K562 (cell line): ENCODE results near the gene PNMT. TPM values are rescaled to one million over a fixed set of nuclear protein-coding genes. Genes with fewer than 3 reads are reported as not detected.
A peak's percentile ranks its signal among the peaks of the same experiment; 100 is the strongest.

Source experiments
- FOXJ2 ChIP-seq: fragments of 200-800 bp; sonication (Bioruptor generic); IDR thresholded peaks from 2 replicates; pipeline ENCODE4 v1.6.1; 2016; ENCODE audit warnings: missing genetic modification characterization, missing compliant biosample characterization
- GTF2E2 ChIP-seq: fragments of 200-800 bp; sonication (Bioruptor generic); IDR thresholded peaks from 2 replicates; pipeline ENCODE4 v1.6.1; 2016; ENCODE audit warnings: missing genetic modification characterization, missing compliant biosample characterization
- JUN ChIP-seq, 2 experiments: sonication (generic) in 1 of 2; formaldehyde crosslinking in 1 of 2; IDR thresholded peaks; 2 replicates each; pipeline versions ENCODE4 v1.6.1 to v1.8.0; 2012 to 2022; ENCODE audit warnings: borderline replicate concordance in 2 of 2, mild to moderate bottlenecking in 2 of 2, improper control_type of control experiment in 1 of 2, low read depth in 1 of 2, low read length in 1 of 2, missing genetic modification reagents in 1 of 2
- KLF13 ChIP-seq: fragments of 450-650 bp; IDR thresholded peaks from 2 replicates; pipeline ENCODE4 v1.6.1; 2016; ENCODE audit warnings: missing genetic modification characterization, low read depth, mild to moderate bottlenecking, missing compliant biosample characterization, moderate library complexity, borderline replicate concordance
- MCM2 ChIP-seq: fragments of 450-650 bp; IDR thresholded peaks from 2 replicates; pipeline ENCODE4 v1.6.1; 2017; ENCODE audit warnings: low read depth, mild to moderate bottlenecking
- NCOR1 ChIP-seq: fragments of 450-650 bp; IDR thresholded peaks from 2 replicates; pipeline ENCODE4 v1.6.1; 2016; ENCODE audit warnings: mild to moderate bottlenecking, moderate library complexity
- PTRF ChIP-seq: fragments of 450-650 bp; IDR thresholded peaks from 2 replicates; pipeline ENCODE4 v1.6.1; 2016; ENCODE audit warnings: mild to moderate bottlenecking, missing genetic modification characterization, missing compliant biosample characterization
- TRIM28 ChIP-seq: fragments of 450-650 bp; IDR thresholded peaks from 2 replicates; pipeline ENCODE4 v1.6.1; 2017
- ZC3H4 ChIP-seq: sonication (generic); formaldehyde crosslinking; IDR thresholded peaks from 2 replicates; pipeline ENCODE4 v1.9.0; 2021; ENCODE audit warnings: missing genetic modification reagents, borderline replicate concordance
- ZNF444 ChIP-seq: fragments of 250-450 bp; sonication (Bioruptor Pico); IDR thresholded peaks from 2 replicates; pipeline ENCODE4 v1.4.0; 2020; ENCODE audit warnings: mild to moderate bottlenecking, moderate library complexity
- ZNF766 ChIP-seq: fragments of 200-800 bp; sonication (Bioruptor generic); conservative IDR thresholded peaks from 2 replicates; pipeline ENCODE4 v1.6.1; 2016; ENCODE audit warnings: missing genetic modification characterization, missing compliant biosample characterization
- polyA plus RNA-seq, 8 experiments: library from polyadenylated mRNA; depleted of rRNA in 4 of 8; stranded (reverse) in 5 of 8; unstranded in 3 of 8; fragments of >200 nt; fragmentation: Nextera tagmentation in 2 of 8; fragmentation: Illumina TruSeq in 1 of 8; extraction: Ambion mirVana in 2 of 8; extraction: Trizol in 1 of 8; gene quantifications; 2 replicates each; pipeline versions ENCODE4 v1.2.1 to v1.2.3, GENCODE V29; 2011 to 2014; ENCODE audit warnings: inconsistent platforms in 1 of 8, missing spikeins in 1 of 8
- total RNA-seq, 7 experiments: library from RNA; depleted of rRNA in 6 of 7; stranded (reverse); fragments of >200 nt in 6 of 7; fragmentation: Illumina TruSeq in 2 of 7; extraction: Trizol in 2 of 7; gene quantifications; 2 replicates each; pipeline versions ENCODE4 v1.2.1 to v1.2.3, GENCODE V29; 2011 to 2021; ENCODE audit warnings: low replicate concordance in 1 of 7
- TF ChIP-seq, protein P1 (sequence below), 2 experiments: fragments of 450-650 bp; IDR thresholded peaks; 2 replicates each; pipeline ENCODE4 v1.6.1; 2018; ENCODE audit warnings: mild to moderate bottlenecking in 2 of 2, low read depth in 1 of 2; ENCODE audit not compliant: partially characterized antibody in 2 of 2
- TF ChIP-seq, protein P2 (sequence below): sonication (generic); formaldehyde crosslinking; IDR thresholded peaks from 2 replicates; pipeline ENCODE4 v1.8.0; 2022; ENCODE audit warnings: missing genetic modification reagents, mild to moderate bottlenecking, moderate library complexity, borderline replicate concordance
- TF ChIP-seq, protein P3 (sequence below): fragments of 450-650 bp; IDR thresholded peaks from one replicate; pipeline ENCODE4 v1.6.1; 2018; ENCODE audit warnings: mild to moderate bottlenecking, moderate library complexity; ENCODE audit not compliant: partially characterized antibody
- TF ChIP-seq, protein P4 (sequence below): sonication (generic); formaldehyde crosslinking; IDR thresholded peaks from 2 replicates; pipeline ENCODE4 v1.8.0; 2023; ENCODE audit warnings: mild to moderate bottlenecking, missing genetic modification reagents
- TF ChIP-seq, protein P5 (sequence below): fragments of 250-450 bp; sonication (Bioruptor Pico); IDR thresholded peaks from 2 replicates; pipeline ENCODE4 v1.4.0; 2020

The PNMT gene
- total and polyA plus RNA-seq, 9 of the 15 experiments (the other 6 are each of a cell fraction or from before 2014, with no cell fraction given): 0.55 to 18.1 (median 5.8) TPM

DNA sequence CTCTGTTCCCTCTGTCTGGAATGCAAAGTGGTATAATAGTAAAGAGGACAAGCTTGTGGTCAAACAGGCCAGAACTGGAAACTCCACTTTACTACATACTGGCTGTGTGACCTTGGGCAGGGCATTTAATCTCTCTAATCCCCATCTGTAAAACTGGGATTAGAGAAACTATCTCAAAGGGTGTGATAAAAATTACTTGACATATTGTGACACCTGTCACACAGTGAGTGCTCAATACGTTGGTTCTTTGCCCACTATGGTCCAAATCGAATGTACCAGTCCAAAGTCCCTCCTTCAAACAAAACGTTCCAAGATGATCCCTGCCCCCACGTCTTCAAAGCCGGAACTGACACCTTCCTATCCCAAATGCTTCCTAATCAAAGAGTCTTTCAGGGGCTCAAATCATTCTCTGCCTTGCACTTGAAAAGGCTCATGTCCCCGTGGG, 18.9 kb downstream of the PNMT start (continued):
- TF ChIP-seq, protein P1, sequence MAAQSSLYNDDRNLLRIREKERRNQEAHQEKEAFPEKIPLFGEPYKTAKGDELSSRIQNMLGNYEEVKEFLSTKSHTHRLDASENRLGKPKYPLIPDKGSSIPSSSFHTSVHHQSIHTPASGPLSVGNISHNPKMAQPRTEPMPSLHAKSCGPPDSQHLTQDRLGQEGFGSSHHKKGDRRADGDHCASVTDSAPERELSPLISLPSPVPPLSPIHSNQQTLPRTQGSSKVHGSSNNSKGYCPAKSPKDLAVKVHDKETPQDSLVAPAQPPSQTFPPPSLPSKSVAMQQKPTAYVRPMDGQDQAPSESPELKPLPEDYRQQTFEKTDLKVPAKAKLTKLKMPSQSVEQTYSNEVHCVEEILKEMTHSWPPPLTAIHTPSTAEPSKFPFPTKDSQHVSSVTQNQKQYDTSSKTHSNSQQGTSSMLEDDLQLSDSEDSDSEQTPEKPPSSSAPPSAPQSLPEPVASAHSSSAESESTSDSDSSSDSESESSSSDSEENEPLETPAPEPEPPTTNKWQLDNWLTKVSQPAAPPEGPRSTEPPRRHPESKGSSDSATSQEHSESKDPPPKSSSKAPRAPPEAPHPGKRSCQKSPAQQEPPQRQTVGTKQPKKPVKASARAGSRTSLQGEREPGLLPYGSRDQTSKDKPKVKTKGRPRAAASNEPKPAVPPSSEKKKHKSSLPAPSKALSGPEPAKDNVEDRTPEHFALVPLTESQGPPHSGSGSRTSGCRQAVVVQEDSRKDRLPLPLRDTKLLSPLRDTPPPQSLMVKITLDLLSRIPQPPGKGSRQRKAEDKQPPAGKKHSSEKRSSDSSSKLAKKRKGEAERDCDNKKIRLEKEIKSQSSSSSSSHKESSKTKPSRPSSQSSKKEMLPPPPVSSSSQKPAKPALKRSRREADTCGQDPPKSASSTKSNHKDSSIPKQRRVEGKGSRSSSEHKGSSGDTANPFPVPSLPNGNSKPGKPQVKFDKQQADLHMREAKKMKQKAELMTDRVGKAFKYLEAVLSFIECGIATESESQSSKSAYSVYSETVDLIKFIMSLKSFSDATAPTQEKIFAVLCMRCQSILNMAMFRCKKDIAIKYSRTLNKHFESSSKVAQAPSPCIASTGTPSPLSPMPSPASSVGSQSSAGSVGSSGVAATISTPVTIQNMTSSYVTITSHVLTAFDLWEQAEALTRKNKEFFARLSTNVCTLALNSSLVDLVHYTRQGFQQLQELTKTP (IDR thresholded peaks at IDR 0.05; ENCODE audit: low read depth in 1 of 2, partially characterized antibody in 2 of 2): peak in 1 of 2 experiments; percentile 60
- TF ChIP-seq GTF2E2 (tag) (no peak), ZNF766 (CRISPR knock-in tag) (0 out of 2 replicates have a peak, but pooled peaks have one; percentile 38), JUN (IDR thresholded peaks at IDR 0.05; ENCODE audit: borderline replicate concordance, low read depth, low read length) (no peak), JUN (CRISPR knock-in tag; IDR thresholded peaks at IDR 0.05; ENCODE audit: borderline replicate concordance) (no peak), NCOR1 (no peak), FOXJ2 (tag) (no peak), TRIM28 (no peak), KLF13 (tag) (no peak), MCM2 (no peak), ZC3H4 (CRISPR knock-in tag) (no peak), PTRF (tag) (no peak), ZNF444 (CRISPR knock-in tag) (no peak)
- TF ChIP-seq, protein P2, sequence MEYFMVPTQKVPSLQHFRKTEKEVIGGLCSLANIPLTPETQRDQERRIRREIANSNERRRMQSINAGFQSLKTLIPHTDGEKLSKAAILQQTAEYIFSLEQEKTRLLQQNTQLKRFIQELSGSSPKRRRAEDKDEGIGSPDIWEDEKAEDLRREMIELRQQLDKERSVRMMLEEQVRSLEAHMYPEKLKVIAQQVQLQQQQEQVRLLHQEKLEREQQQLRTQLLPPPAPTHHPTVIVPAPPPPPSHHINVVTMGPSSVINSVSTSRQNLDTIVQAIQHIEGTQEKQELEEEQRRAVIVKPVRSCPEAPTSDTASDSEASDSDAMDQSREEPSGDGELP (CRISPR knock-in tag): no peak
- TF ChIP-seq, protein P3, sequence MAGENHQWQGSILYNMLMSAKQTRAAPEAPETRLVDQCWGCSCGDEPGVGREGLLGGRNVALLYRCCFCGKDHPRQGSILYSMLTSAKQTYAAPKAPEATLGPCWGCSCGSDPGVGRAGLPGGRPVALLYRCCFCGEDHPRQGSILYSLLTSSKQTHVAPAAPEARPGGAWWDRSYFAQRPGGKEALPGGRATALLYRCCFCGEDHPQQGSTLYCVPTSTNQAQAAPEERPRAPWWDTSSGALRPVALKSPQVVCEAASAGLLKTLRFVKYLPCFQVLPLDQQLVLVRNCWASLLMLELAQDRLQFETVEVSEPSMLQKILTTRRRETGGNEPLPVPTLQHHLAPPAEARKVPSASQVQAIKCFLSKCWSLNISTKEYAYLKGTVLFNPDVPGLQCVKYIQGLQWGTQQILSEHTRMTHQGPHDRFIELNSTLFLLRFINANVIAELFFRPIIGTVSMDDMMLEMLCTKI: no peak
- TF ChIP-seq, protein P4, sequence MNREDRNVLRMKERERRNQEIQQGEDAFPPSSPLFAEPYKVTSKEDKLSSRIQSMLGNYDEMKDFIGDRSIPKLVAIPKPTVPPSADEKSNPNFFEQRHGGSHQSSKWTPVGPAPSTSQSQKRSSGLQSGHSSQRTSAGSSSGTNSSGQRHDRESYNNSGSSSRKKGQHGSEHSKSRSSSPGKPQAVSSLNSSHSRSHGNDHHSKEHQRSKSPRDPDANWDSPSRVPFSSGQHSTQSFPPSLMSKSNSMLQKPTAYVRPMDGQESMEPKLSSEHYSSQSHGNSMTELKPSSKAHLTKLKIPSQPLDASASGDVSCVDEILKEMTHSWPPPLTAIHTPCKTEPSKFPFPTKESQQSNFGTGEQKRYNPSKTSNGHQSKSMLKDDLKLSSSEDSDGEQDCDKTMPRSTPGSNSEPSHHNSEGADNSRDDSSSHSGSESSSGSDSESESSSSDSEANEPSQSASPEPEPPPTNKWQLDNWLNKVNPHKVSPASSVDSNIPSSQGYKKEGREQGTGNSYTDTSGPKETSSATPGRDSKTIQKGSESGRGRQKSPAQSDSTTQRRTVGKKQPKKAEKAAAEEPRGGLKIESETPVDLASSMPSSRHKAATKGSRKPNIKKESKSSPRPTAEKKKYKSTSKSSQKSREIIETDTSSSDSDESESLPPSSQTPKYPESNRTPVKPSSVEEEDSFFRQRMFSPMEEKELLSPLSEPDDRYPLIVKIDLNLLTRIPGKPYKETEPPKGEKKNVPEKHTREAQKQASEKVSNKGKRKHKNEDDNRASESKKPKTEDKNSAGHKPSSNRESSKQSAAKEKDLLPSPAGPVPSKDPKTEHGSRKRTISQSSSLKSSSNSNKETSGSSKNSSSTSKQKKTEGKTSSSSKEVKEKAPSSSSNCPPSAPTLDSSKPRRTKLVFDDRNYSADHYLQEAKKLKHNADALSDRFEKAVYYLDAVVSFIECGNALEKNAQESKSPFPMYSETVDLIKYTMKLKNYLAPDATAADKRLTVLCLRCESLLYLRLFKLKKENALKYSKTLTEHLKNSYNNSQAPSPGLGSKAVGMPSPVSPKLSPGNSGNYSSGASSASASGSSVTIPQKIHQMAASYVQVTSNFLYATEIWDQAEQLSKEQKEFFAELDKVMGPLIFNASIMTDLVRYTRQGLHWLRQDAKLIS (CRISPR knock-in tag): no peak
- TF ChIP-seq, protein P5, sequence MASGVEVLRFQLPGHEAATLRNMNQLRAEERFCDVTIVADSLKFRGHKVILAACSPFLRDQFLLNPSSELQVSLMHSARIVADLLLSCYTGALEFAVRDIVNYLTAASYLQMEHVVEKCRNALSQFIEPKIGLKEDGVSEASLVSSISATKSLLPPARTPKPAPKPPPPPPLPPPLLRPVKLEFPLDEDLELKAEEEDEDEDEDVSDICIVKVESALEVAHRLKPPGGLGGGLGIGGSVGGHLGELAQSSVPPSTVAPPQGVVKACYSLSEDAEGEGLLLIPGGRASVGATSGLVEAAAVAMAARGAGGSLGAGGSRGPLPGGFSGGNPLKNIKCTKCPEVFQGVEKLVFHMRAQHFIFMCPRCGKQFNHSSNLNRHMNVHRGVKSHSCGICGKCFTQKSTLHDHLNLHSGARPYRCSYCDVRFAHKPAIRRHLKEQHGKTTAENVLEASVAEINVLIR (CRISPR knock-in tag): no peak
